Stomach smooth muscle (tissue), 2 donors: ENCODE measurements around the gene RUNX2.

ENCODE experiments used
- H3K27ac ChIP-seq: one replicate; pipeline ENCODE4 v1.7.0; 2013; ENCODE audit warnings: mild to moderate bottlenecking, low read length, inconsistent platforms
- H3K27me3 ChIP-seq, 2 donors: one replicate each; pipeline ENCODE4 v1.7.0; 2013; ENCODE audit warnings: low read length in 2 of 2; ENCODE audit not compliant: insufficient read depth in 2 of 2, control insufficient read depth in 1 of 2
- H3K36me3 ChIP-seq, 2 donors: one replicate each; pipeline ENCODE4 v1.7.0; 2013; ENCODE audit warnings: low read length in 2 of 2; ENCODE audit not compliant: control insufficient read depth in 2 of 2, insufficient read depth in 2 of 2
- H3K4me1 ChIP-seq: one replicate; pipeline ENCODE4 v1.7.0; 2013; ENCODE audit warnings: low read length; ENCODE audit not compliant: control insufficient read depth, insufficient read depth
- H3K4me3 ChIP-seq, 2 donors: one replicate each; pipeline ENCODE4 v1.7.0; 2013; ENCODE audit warnings: low read length in 2 of 2
- H3K9ac ChIP-seq, 2 donors: one replicate each; pipeline ENCODE4 v1.7.0; 2013; ENCODE audit warnings: low read length in 2 of 2, mild to moderate bottlenecking in 1 of 2
- H3K9me3 ChIP-seq, 2 donors: one replicate each; pipeline ENCODE4 v1.7.0; 2013; ENCODE audit warnings: low read length in 2 of 2; ENCODE audit not compliant: control insufficient read depth in 2 of 2
- donor health status: healthy.
- donor health status: Pancreatic carcinoma.

RUNX2 gene

DNA sequence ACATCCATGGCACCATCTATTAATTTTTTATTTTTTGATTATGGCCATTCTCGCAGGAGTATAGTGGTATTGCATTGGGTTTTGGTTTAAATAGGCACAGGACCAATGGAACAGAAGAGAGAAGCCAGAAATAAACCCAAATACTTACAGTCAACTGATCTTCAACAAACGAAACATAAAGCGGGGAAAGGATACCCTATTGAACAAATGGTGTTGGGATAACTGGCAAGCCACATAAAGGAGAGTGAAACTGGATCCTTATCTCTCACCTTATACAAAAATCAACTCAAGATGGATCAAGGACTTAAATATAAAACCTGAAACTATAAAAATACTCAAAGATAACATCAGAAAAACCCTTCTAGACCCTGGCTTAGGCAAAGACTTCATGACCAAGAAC, 25.3 kb upstream of the RUNX2 start:
- no peaks in the 10 kb centered on the region for H3K9me3 ChIP-seq
- H3K4me3 ChIP-seq, result no peak overlapping the region
- no peak overlapping the region for H3K9ac ChIP-seq
- H3K27me3 ChIP-seq, result no peaks in the 10 kb centered on the region
- no peak overlapping the region for H3K27ac ChIP-seq
- no peaks in the 10 kb centered on the region for H3K4me1 ChIP-seq
- no peaks in the 10 kb centered on the region for H3K36me3 ChIP-seq

- Histone ChIP-seq H3K9ac (no peak overlapping the region), H3K27ac (no peak overlapping the region), H3K4me3 (no peak overlapping the region), H3K36me3 (no peaks in the 10 kb centered on the region), H3K27me3 (no peaks in the 10 kb centered on the region), H3K9me3 (no peaks in the 10 kb centered on the region), H3K4me1 (no peaks in the 10 kb centered on the region)
Measured at GRCh38 chr6:45305546-45305945, 22.6 kb upstream of the RUNX2 start.

DNA sequence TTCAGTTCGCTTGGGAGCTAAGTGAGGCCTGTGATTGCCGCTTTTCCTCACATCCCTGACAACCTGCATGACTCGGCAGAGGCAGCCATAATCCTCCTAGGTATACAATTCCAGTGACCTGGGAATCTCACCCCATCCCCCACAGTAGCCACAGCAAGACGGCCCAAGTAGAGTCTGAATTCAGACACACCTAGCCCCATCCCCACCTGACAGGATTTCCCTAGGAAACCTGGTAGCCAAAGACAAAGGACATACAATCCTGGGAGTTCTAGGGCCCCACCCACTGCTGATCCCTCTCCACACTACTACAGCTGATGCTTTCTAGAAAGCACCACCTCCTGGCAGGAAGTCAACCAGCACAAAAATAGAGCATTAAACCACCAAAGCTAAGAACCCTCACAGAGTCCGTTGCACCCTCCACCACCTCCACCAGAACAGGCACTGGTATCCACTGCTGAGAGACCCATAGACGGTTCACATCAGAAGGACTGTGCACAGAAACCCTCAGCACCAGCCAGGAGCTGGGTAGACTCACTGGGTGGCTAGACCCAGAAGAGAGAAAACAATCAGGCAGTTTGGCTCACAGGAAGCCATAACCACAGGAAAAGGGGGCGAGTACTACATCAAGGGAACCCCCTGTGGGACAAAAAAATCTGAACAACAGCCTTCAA, 17.9 kb upstream of the RUNX2 start:
- Histone ChIP-seq H3K4me1 (no peaks in the 10 kb centered on the region), H3K9me3 (no peaks in the 10 kb centered on the region), H3K9ac (no peak overlapping the region), H3K36me3 (no peaks in the 10 kb centered on the region), H3K27ac (no peak overlapping the region), H3K4me3 (no peak overlapping the region), H3K27me3 (no peaks in the 10 kb centered on the region)

GRCh38 chr6:45314146-45314545, 14.0 kb upstream of the RUNX2 start:
- peaks cover 0 to 3% of the 10 kb centered on the region in 2 donors for H3K9me3 ChIP-seq
- no peaks in the 10 kb centered on the region for H3K4me1 ChIP-seq
- H3K27ac ChIP-seq, result no peak overlapping the region

DNA sequence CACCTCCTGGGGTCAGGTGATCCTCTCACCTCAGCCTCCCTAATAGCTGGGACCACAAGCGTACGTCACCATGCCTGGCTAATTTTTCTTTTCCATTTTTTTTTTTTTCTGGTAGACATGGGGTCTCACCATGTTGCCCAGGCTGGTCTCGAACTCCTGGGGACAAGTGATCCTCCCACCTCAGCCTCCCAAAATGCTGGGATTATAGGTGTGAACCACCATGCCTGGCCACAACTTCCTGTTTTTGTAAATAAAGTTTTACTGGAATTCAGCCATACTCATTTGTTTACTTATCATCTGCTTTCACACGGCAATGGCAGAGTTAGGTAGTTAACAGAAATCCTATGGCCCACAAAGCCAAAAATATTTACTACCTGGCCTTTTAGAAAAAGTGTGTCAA, 7.8 kb upstream of the RUNX2 start:
- Histone ChIP-seq H3K9me3 (peaks cover 0 to 3% of the 10 kb centered on the region in 2 donors), H3K27ac (no peak overlapping the region), H3K4me3 (no peak overlapping the region), H3K27me3 (no peaks in the 10 kb centered on the region), H3K4me1 (no peaks in the 10 kb centered on the region), H3K9ac (no peak overlapping the region), H3K36me3 (no peaks in the 10 kb centered on the region)

More at GRCh38 chr6:45314146-45314545, 14.0 kb upstream of the RUNX2 start:
- H3K27me3 ChIP-seq, result no peaks in the 10 kb centered on the region
- H3K4me3 ChIP-seq, result no peak overlapping the region
- no peaks in the 10 kb centered on the region for H3K36me3 ChIP-seq
- H3K9ac ChIP-seq, result no peak overlapping the region

DNA sequence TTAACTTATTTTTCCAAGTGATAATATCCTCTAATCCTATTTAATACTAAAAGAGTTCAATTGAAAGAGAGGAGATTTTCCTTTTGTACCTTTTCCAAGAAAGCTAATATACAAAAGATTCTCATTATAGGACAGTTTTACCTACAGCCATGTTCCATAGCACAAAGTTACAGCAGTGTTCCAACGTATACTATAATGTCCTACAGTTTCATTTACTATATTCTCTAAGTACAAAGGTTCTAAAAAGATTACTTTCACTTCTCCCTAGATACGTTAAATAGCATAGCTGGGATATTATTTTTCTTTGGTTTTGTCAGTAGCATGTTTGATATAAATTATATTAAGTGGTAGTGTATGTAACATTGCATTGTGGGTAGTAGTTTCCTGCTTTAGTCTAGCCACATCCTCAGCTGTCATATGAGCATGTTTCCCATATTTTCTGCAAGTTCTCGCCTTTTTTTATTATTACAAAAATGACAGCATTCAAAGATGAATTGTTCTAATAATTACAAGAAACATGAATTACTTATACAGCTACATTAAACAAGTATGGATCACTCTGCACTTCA, 4.4 kb upstream of the RUNX2 start:
- no peaks in the 10 kb centered on the region for H3K36me3 ChIP-seq
- no peak overlapping the region for H3K9ac ChIP-seq
- H3K9me3 ChIP-seq, result no peaks in the 10 kb centered on the region
- H3K4me1 ChIP-seq, result no peaks in the 10 kb centered on the region
- H3K27ac ChIP-seq, result no peak overlapping the region
- no peak overlapping the region for H3K4me3 ChIP-seq
- no peaks in the 10 kb centered on the region for H3K27me3 ChIP-seq

DNA sequence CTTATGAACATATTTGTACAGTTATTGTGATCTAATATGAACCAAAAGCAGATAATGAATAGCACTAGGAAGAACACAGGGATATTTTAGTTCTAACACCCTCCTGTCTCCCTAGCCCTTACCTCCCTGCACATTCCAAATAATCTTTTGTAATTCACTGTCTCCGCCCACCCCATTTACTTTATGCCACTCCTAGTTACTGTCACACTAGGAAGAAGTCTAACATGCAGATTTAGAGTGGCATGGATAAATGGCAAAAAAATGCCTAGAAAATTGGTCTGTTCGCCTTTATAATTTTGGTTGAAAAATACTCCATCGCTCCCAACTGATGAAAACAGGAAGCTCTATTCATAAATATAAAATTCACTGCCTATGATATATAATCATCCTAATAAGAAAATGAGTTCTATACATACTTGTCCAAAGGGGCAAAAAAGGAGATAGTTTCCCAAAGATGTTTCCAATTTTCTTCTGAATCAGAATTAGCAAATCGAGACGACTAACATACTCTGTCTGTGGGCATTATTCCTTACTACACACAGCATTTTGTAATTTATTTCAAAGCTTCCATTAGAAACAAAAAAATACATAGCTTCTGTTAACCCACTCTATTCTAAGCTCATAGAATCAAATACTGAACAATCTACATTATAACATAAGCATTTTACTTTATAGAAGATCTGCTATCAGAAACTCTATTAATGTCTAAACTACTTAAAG, 1.3 kb upstream of the RUNX2 start:
- H3K27ac ChIP-seq, result no peak overlapping the region
- H3K36me3 ChIP-seq, result no peaks in the 10 kb centered on the region
- no peaks in the 10 kb centered on the region for H3K9me3 ChIP-seq
- H3K4me1 ChIP-seq, result no peaks in the 10 kb centered on the region
- H3K4me3 ChIP-seq, result no peak overlapping the region
- H3K9ac ChIP-seq, result no peak overlapping the region
- no peaks in the 10 kb centered on the region for H3K27me3 ChIP-seq

- Histone ChIP-seq H3K27ac (no peak overlapping the region), H3K9ac (no peak overlapping the region), H3K4me3 (no peak overlapping the region)
Measured at GRCh38 chr6:45328523-45328922, 393 bp downstream of the RUNX2 start.

DNA sequence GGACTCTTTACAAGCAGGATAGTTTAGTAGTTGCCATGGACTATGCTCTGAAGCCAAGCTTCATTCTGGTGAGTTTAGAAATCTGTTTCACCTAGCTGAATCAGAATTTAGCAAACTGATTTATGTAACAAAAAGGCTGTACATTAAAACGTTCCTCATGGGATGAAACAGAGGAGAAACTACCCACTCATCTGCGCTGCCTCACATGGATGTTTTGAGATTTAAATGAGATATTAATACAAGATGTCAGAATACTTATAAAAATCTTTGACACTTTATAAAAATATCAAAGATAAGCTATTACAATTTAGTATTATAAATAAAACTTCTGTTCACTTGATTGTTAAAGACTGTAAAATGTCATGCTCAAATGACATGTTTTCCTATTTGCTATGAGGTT, 16.8 kb downstream of the RUNX2 start:
- Histone ChIP-seq H3K27me3 (no peaks in the 10 kb centered on the region), H3K27ac (no peak overlapping the region), H3K4me3 (no peak overlapping the region), H3K9ac (no peak overlapping the region), H3K36me3 (no peaks in the 10 kb centered on the region), H3K9me3 (no peaks in the 10 kb centered on the region), H3K4me1 (no peaks in the 10 kb centered on the region)

More at GRCh38 chr6:45328523-45328922, 393 bp downstream of the RUNX2 start:
- Histone ChIP-seq H3K27me3 (no peaks in the 10 kb centered on the region), H3K4me1 (no peaks in the 10 kb centered on the region), H3K9me3 (no peaks in the 10 kb centered on the region), H3K36me3 (no peaks in the 10 kb centered on the region)

GRCh38 chr6:45350186-45350710, 22.1 kb downstream of the RUNX2 start:
- Histone ChIP-seq H3K27ac (no peak overlapping the region), H3K36me3 (no peaks in the 10 kb centered on the region), H3K9me3 (no peaks in the 10 kb centered on the region), H3K9ac (no peak overlapping the region), H3K27me3 (no peaks in the 10 kb centered on the region), H3K4me3 (no peak overlapping the region), H3K4me1 (no peaks in the 10 kb centered on the region)

DNA sequence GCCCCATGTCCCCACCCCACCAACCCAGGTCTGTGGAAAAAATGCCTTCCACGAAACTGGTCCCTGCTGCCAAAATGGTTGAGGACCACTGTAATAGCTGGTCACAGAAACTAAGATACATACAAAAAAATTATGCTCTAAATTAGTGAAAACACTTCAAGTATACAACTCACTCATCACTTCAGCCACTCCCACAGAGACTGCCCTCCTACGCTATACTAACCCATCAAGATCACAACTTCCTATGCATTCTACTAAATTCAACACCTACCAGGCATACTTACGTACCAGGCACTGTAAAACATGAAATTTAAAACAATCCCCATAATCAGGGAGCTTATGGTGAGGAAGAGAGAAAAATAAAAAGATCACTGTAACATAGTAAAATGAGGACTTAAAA, 22.9 kb downstream of the RUNX2 start:
- H3K4me1 ChIP-seq, result no peaks in the 10 kb centered on the region
- H3K4me3 ChIP-seq, result no peak overlapping the region
- no peaks in the 10 kb centered on the region for H3K36me3 ChIP-seq
- no peaks in the 10 kb centered on the region for H3K27me3 ChIP-seq
- no peak overlapping the region for H3K27ac ChIP-seq
- no peak overlapping the region for H3K9ac ChIP-seq
- H3K9me3 ChIP-seq, result no peaks in the 10 kb centered on the region
